HG03045 (cell line): ENCODE data around the gene SIGLEC7.
"Not testable (repeated sequence)": the region's sequence is repeated elsewhere in the genome, so short reads cannot be mapped to it uniquely, and the experiment has no call there.

Source experiments
- ATAC-seq: cut with Tn5 transposase; IDR thresholded peaks from one replicate; pipeline ENCODE4 v1.9.1; 2021; ENCODE audit warnings: mild to moderate bottlenecking, moderate library complexity; ENCODE audit not compliant: unreplicated experiment

Gene SIGLEC7

GRCh38 chr19:51164215-51164614, 22.1 kb downstream of the SIGLEC7 start:
- ATAC-seq = no peak

GRCh38 chr19:51166846-51167490, 24.9 kb downstream of the SIGLEC7 start:
- no peak for ATAC-seq

GRCh38 chr19:51168564-51169282, 26.6 kb downstream of the SIGLEC7 start:
- ATAC-seq = no peak

DNA sequence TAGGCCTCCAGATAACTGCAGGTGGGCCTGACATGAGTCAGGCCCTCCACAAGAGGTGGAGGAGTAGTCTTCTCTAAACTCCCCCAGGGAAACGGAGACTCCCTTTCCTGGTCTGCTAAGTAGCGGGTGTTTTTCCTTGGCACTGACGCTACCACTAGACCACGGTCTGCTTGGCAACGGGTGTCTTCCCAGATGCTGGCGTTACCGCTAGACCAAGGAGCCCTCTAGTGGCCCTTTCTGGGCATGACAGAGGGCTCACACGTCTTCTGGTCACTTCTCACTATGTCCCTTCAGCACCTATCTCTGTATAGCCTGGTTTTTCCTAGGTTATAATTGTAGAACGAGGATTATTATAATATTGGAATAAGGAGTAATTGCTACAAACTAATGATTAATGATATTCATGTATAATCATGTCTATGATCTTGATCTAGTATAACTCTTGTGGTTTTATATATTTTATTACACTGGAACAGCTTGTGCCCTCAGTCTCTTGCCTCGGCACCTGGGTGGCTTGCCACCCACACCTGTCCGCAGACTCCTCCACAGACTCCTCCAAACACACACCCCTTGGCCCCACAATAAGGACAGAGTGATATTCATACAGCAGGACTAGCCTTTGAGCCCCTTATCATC, 27.3 kb downstream of the SIGLEC7 start:
- ATAC-seq = not testable (repeated sequence)

GRCh38 chr19:51172223-51172622, 30.1 kb downstream of the SIGLEC7 start:
- ATAC-seq = no peak

GRCh38 chr19:51173681-51174080, 31.6 kb downstream of the SIGLEC7 start:
- no peak for ATAC-seq

GRCh38 chr19:51179256-51179655, 37.2 kb downstream of the SIGLEC7 start:
- ATAC-seq = no peak

- no peak for ATAC-seq
Observed at GRCh38 chr19:51181377-51181912, 39.3 kb downstream of the SIGLEC7 start.

- no peak for ATAC-seq
Observed at GRCh38 chr19:51181913-51182419, 39.9 kb downstream of the SIGLEC7 start.

- no peak for ATAC-seq
Observed at GRCh38 chr19:51183629-51184028, 41.5 kb downstream of the SIGLEC7 start.

DNA sequence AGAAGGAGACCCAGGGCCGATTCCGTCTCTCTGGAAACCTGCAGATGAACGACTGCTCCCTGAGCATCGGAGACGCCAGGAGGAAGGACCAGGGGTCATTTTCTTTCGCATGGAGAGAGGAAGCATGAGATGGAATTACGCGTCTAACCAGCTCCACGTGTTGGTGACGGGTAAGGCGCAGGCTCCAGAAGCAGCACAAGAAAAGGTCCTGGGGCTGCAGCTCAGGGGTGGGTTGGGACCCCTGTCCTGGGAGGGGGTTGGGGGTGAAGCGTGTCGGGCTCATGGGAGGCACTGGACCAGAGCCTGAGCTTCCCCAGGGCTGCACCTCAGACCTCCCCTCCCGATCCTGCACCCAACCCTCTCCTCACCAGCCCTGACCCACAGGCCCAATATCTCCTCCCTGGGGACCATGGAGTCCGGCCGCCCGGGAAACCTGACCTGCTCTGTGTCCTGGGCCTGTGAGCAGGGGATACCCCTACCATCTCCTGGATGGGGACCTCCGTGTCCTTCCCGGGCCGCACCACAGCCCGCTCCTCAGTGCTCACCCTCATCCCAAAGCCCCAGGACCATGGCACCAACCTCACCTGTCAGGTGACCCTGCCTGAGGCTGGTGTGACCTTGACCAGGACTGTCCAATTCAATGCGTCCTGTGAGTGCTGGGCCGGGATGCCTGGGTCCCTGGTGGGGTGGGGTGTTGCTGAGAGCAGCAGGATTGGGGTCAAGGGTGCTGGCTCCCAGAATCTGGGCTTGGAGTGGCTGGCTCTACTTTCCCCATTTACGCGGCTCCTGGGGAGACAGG, 43.2 kb downstream of the SIGLEC7 start:
- ATAC-seq = no peak

- ATAC-seq = no peak
Observed at GRCh38 chr19:51185868-51186215, 43.7 kb downstream of the SIGLEC7 start.

GRCh38 chr19:51186323-51186722, 44.2 kb downstream of the SIGLEC7 start:
- ATAC-seq = no peak

GRCh38 chr19:51187395-51188226, 45.5 kb downstream of the SIGLEC7 start:
- no peak for ATAC-seq

- ATAC-seq = no peak
Observed at GRCh38 chr19:51188227-51188559, 46.1 kb downstream of the SIGLEC7 start.

- no peak for ATAC-seq
Observed at GRCh38 chr19:51192689-51193088, 50.6 kb downstream of the SIGLEC7 start.

DNA sequence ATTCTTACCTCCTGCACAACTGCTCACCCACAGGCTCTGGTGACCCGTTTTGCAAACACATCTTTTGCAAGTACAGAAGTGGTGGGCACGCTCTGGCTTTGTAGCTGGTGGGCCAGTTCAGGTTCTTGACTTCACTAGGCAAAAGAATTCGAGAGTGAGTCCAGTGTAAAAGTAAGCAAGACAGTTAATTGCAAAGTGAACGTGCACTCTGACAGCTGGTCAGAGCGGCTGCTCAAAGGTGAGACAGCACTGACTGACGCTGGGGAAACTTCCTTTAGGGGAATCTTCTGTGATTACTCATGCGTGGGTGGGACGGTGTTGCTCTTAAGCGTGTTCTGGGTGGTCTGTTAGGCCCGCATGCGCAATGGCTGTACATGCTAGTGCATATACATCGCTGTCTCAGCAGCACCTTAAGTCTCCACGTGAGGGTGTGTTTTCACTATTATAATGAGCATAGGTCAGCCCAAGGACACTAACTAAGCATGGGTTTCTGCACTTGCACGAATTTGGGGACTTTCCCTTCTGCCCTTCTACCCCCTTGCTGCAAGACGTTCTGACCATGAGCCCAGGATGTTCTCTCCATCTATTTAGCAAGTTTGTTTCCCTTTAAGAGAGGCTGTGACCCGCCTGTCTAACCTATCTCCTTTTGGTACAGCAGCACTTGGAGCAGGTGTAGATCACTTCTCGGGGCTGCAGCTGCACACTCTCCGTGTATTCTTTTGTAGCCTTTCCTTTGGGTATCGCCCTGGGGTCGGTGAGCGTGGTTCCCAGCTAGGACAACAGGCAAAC, 52.6 kb downstream of the SIGLEC7 start:
- no peak for ATAC-seq

DNA sequence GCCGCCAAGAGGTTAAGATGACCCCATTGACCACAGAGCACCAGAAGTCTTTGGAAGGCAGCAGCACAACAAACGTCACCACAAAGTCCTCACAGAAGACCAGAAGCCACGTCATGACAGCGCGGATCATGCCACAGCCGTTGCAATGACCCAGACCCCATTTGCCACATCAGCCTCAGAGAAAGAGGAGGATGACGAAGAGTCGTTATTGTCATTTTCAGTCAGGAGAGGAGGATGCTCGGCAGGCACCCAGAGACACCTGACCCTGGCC, 53.1 kb downstream of the SIGLEC7 start:
- no peak for ATAC-seq

DNA sequence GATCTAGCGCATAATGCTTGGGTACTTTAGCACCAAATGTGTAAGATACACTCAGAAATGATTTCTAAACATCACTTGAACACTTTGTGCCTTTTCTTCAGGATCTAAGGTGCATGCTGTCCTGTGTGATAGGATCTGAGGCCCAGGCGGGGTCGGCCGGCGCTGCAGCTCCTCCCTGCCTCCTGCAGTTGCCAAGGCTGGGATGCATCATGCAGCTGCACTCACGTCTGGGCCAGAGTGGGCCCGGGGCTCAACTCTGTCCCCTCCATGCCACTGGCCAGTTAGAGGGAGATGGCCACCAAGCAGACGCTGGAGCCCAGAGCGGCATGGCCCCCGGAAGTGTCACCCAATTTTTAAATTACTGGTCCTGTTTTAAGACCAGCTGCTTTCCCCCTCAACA, 53.5 kb downstream of the SIGLEC7 start:
- no peak for ATAC-seq

- no peak for ATAC-seq
Observed at GRCh38 chr19:51196181-51196580, 54.1 kb downstream of the SIGLEC7 start.
